A673 (cell line): Measurements from ENCODE around the gene TPD52L2.

ENCODE experiments used
- EZH2 ChIP-seq: fragments of 200-600 bp; sonication (generic); IDR thresholded peaks from 2 replicates; pipeline ENCODE4 v1.6.1; 2017; ENCODE audit warnings: borderline replicate concordance, low read depth, mild to moderate bottlenecking, mixed read lengths, antibody characterized with exemption, low read length; ENCODE audit not compliant: poor library complexity, severe bottlenecking
- TF ChIP-seq, protein P1 (sequence below): fragments of 300-800, 200-600 bp; sonication (generic); conservative IDR thresholded peaks from 2 replicates; pipeline ENCODE4 v1.5.1; 2017; ENCODE audit warnings: low read depth, mild to moderate bottlenecking, antibody characterized with exemption, low read length, moderate library complexity, mixed read lengths

DNA sequence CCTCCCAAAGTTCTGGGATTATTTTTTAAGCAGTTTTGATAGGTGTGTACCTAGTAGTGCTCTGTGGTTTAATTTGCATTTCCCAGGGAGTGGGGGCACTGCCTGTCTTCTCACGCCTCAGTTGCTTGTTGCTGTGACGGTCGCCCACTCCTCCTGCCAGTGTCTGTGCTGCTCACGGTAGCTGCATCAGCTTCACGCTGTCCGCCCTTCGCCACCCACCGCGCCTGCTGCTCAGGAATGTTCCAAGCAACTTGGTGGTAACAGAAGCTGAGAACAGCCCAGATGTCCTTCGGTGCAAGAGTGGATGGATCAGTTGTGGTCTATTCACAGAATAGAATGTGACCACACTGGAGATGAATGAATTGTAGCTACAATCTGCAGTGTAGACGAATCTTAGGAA is 52.7 kb downstream of the TPD52L2 start:
- TF ChIP-seq, protein P1, sequence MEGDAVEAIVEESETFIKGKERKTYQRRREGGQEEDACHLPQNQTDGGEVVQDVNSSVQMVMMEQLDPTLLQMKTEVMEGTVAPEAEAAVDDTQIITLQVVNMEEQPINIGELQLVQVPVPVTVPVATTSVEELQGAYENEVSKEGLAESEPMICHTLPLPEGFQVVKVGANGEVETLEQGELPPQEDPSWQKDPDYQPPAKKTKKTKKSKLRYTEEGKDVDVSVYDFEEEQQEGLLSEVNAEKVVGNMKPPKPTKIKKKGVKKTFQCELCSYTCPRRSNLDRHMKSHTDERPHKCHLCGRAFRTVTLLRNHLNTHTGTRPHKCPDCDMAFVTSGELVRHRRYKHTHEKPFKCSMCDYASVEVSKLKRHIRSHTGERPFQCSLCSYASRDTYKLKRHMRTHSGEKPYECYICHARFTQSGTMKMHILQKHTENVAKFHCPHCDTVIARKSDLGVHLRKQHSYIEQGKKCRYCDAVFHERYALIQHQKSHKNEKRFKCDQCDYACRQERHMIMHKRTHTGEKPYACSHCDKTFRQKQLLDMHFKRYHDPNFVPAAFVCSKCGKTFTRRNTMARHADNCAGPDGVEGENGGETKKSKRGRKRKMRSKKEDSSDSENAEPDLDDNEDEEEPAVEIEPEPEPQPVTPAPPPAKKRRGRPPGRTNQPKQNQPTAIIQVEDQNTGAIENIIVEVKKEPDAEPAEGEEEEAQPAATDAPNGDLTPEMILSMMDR: no peak
- no peak for TF ChIP-seq EZH2
